ENCODE results near the gene GPATCH2L. TPM values are rescaled to one million over a fixed set of nuclear protein-coding genes. Genes with fewer than 3 reads are reported as not detected.

Gene GPATCH2L
- total and polyA plus RNA-seq, 2 donors = 18.5 to 80.1 TPM

DNA sequence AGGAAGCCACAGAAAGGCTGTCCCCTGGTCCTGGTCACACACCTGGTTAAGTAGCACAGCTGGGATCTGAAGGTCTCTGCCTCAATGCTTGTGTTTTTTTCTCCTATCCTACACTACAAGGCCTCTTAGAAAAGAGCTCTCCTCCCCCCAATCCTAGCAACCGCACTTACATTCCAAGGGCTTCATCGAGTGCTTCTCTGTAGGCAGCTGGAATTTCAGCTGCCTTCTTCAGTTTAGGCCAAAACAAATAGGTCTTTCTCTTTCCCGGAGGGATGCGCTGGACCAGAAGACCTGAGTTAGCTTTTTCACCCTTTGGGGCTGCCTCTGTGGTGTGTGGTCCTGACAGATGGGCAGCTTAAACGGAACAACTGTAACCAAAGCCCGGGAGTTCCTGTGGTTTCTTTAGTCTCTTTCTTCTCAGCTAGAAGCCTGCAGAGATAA is 109.7 kb downstream of the GPATCH2L start:
- Histone ChIP-seq H3K4me1 (ENCODE audit: insufficient read depth) (no peaks in the 10 kb centered on the region), H3K27ac (ENCODE audit: low read depth) (no peak overlapping the region), H3K4me3 (ENCODE audit: low read depth, low read length) (no peak overlapping the region), H3K36me3 (ENCODE audit: insufficient read depth) (no peaks in the 10 kb centered on the region)
- 27% methylated on average over 6 of the region's 6 CpGs for whole genome bisulfite sequencing
- no peak for DNase-seq (ENCODE audit: extremely low spot score)

DNA sequence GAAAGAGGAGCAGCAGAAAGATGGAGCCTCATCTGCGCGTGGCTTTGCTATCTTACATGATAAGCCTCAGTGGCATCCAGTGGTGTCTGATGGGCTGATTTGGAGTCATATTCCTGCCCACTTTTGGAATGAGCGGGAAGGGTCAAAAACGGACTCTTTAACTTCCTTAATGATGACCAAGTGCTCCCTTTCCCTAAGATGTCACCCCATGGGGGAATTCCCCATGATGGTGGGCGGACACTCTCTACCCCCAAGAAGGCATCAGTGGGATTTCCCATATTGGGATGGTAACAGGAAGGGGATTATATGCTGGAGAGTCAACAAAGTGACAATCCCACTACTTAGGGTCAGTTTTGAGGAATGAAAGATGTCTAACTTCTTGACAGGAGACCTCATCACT is 110.9 kb downstream of the GPATCH2L start:
- WGBS = 90% methylated on average over 5 of the region's 5 CpGs
- DNase-seq (ENCODE audit: extremely low spot score) = no peak
- H3K27ac ChIP-seq (ENCODE audit: low read depth) = no peak overlapping the region
- H3K4me3 ChIP-seq (ENCODE audit: low read depth, low read length) = no peak overlapping the region
- H3K36me3 ChIP-seq (ENCODE audit: insufficient read depth) = no peaks in the 10 kb centered on the region
- H3K4me1 ChIP-seq (ENCODE audit: insufficient read depth) = no peaks in the 10 kb centered on the region

Other genes starting within 250 kb of the GPATCH2L start
- gene TGFB3, start 169.9 kb upstream of the GPATCH2L start, total RNA-seq = 90.7 TPM
- 58.0 TPM for gene TGFB3, start 169.9 kb upstream of the GPATCH2L start, polyA plus RNA-seq
- gene IFT43, start 166.2 kb upstream of the GPATCH2L start, total RNA-seq = 31.2 TPM
- gene IFT43, start 166.2 kb upstream of the GPATCH2L start, polyA plus RNA-seq = 39.3 TPM
- gene ESRRB, start 224.2 kb downstream of the GPATCH2L start, total RNA-seq = not detected
- 0.04 TPM for gene ESRRB, start 224.2 kb downstream of the GPATCH2L start, polyA plus RNA-seq

Measured in urinary bladder (tissue), 4 donors.